HG02610 (cell line): ENCODE results near the gene ZNF215.
"Not testable (repeated sequence)": the region's sequence is repeated elsewhere in the genome, so short reads cannot be mapped to it uniquely, and the experiment has no call there.

Experiments
- ATAC-seq: cut with Tn5 transposase; IDR thresholded peaks from one replicate; pipeline ENCODE4 v1.9.1; 2021; ENCODE audit warnings: mild to moderate bottlenecking, moderate library complexity; ENCODE audit not compliant: unreplicated experiment

The ZNF215 gene

DNA sequence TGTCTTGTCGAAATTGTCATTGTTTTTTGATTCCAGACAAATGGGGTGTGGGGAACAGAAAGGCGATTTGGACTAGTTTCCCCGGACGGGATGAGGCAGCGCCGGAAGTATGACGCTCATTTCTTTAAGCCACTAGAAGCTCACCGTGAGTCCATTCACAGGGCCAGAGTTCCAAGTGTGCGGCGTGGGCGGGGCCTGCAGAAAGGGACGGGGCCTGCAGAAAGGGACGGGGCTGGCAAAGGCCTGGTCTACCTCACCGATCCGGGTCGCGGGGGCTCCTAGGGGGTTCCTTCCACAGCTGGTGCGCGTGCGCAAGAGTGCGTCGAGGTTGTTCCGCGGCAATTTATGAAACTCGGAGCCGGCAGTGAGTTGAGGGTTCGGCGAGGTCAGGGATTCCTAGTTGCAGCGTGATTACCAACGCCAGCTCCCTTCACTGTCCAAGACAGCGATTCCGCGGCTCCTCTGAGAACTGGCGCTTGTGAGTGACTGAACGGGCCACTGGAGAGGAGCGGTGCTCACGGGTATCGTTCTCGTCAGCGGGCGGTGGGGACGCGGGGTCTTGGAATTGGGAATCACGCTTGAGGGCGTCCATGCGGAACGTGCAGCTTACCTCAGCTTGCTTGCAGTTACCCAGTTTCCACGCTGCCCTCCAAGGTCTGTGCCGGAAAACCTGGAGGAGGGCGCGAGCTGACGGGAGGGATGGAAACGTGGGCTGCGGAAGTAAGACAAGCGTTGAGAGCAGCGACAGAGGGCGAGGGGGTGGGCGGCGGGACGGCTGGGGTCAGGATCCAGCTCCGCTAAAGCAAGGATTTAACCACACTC lies at the start of gene ZNF215:
TSS of gene ZNF215 (plus strand) at position 219 of the 822 bp plus-strand sequence. CDS start 5,847 bp downstream, outside the sequence.
- peak; percentile 70 for ATAC-seq

- no peak for ATAC-seq
These were observed 49.3 kb upstream of the ZNF215 start for GRCh38 chr11:6876914-6877313.

DNA sequence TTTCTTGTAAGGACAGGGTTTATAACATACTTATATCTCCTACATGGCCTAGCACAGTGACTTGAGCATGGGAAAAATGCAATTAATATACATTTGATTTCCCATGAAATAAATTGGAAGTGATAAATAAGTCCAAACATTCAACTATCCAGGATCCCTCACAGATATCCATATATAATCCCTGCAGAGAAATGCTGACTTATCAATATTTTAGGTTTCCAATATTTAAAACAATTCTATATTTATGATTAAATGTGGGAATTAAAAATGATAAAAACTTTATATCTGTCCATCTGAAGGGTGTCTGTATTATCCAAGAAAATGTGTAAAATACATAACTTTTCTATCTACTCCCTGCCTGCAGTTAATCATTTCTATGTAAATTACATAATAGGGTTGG lies 43.5 kb upstream of the ZNF215 start:
- ATAC-seq = no peak

DNA sequence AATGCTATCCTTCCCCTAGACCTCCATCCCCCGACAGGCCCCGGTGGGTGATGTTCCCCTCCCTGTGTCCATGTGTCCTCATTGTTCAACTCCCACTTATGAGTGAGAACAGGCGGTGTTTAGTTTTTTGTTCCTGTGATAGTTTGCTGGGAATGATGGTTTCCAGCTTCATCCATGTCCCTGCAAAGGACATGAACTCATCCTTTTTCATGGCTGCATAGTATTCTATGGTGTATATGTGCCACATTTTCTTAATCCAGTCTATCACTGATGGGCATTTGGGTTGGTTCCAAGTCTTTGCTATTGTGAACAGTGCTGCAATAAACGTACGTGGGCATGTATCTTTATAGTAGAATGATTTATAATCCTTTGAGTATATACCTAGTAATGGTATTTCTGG lies 38.5 kb upstream of the ZNF215 start:
- not testable (repeated sequence) for ATAC-seq

DNA sequence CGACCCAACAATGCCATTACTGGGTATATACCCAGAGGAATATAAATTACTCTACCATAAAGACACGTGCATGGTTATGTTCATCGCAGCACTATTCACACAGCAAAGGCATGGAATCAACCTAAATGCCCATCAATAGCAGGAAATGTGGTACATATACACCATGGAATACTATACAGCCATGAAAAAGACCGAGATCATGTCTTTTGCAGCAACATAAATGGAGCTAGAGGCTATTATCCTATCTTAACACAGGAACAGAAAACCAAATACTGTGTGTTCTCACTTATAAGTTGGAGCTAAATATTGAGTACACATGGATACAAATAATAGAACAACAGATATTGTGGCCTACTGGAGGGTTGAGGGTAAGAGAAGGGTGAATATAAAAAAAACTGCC lies 37.4 kb upstream of the ZNF215 start:
- ATAC-seq = no peak

GRCh38 chr11:6889835-6890234 lies 36.4 kb upstream of the ZNF215 start:
- peak; percentile 59 for ATAC-seq

DNA sequence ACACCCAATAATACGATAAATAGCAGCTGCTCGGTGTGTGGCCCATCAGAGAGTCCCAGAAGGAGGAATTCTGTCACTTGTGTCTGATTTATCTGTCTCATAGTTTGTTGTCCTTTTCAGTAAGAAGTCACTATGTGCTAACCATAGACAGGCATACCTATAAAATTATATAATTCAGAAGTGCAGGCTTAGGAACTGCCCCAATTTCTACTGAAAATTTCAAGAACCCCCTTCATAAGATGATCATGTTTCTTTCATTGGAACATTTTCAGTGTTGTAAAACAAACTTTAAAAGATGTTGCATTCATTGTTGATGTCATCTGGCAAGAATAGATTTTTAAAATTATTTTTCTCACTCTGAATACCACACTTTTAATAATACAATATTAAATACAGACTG lies 33.8 kb upstream of the ZNF215 start, which contains the start of gene OR2D2:
TSS of gene OR2D2 (minus strand) at position 101 of the 400 bp plus-strand sequence. CDS start at position 101, 0 bp downstream.
- no peak for ATAC-seq

GRCh38 chr11:6894097-6894496 lies 32.1 kb upstream of the ZNF215 start:
- no peak for ATAC-seq

- ATAC-seq = peak; percentile 95
These were observed 31.2 kb upstream of the ZNF215 start for GRCh38 chr11:6895010-6895409.

GRCh38 chr11:6898911-6899310 lies 27.3 kb upstream of the ZNF215 start:
- no peak for ATAC-seq

DNA sequence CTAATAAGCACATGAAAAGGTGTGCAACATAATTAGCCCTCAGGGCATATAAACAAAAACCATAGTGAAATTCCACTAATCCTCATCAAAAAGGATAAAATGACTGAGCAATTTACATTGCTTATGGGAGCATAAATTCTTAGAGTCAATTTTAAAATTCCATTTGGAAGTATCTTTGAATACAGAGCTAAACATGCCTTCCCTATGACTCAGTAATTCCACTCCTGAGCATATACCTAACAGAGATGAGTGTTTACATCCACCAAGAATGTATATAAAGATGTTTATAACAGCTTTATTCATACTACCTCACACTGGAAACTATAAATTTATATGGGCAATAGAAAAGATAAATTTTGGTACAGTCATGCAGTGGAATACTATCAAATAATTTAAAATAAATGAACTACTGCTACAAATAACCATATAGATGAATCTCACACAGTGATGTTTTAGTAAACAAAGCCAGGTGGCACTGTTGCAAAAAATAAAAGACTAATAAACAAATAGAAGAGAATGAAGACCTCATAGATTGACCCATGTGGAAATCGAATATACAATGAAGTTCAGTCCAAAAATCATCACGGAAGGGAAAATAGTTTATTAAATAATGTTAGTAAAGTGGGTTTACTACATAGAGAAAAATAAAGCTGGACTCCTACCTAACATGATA lies 25.8 kb upstream of the ZNF215 start:
- ATAC-seq = no peak

DNA sequence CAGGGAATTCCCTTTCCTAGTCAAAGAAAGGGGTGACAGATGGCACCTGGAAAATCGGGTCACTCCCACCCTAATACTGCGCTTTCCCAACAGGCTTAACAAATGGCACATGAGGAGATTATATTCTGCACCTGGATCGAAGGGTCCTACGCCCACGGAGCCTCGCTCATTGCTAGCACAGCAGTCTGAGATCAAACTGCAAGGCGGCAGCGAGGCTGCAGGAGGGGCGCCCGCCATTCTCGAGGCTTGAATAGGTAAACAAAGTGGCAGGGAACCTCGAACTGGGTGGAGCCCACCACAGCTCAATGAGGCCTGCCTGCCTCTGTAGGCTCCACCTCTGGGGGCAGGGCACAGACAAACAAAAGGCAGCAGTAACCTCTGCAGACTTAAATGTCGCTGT lies 21.4 kb upstream of the ZNF215 start:
- ATAC-seq = not testable (repeated sequence)

DNA sequence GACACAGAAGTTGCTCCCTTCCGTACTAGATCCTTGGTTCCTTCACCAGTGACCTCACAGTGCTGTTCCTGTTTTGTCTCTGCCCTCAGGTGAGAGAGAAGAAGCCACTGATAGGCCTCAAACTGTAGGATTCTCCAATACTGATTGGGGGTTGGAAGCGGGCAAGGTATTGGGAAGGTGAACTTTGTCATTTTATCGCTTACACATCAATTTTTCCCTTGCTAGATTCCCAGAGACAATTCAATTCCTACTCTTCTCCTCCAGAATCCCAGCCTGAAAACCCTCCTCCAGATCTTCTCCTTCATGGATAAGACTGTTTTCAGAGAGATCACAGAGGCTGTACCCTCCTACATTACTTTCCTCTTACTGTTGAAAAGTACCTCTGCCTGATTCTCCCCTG lies 14.8 kb upstream of the ZNF215 start:
- ATAC-seq = no peak

GRCh38 chr11:6911948-6912347 lies 14.3 kb upstream of the ZNF215 start:
- no peak for ATAC-seq

- no peak for ATAC-seq
These were observed 6.5 kb upstream of the ZNF215 start for GRCh38 chr11:6919698-6920097.

- no peak for ATAC-seq
These were observed 5.5 kb upstream of the ZNF215 start, which contains the start of gene OR2D3 for GRCh38 chr11:6920702-6921101. Gene OR2D3 (plus strand): TSS chr11:6921002. CDS start chr11:6921002, 0 bp downstream.

DNA sequence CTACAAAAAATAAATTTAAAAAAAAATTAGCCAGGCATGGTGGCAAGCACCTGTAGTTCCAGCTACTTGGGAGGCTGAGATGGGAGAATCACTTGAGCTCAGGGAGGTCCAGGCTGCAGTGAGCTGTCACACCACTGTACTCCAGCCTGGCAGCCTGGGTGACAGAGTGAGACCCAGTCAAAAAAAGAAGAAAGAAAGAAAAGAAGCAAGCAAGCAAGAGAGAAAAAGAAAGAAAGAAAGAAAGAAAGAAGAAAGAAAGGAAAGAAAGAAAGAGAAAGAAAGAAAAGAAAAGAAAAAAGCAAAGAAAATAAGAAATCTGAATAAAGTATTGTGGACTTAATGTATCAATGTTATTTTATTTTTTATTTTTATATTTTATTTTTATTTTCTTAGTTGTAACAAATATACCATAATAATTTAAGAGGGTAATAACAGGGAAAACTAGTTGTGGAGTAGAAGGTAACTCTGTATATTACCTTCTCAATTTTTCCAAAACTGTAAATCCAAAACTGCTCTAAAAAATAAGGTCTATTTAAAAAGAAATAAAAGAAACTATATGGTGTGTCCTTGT lies 1.1 kb upstream of the ZNF215 start:
- ATAC-seq = no peak

- ATAC-seq = peak; percentile 8
These were observed 504 bp upstream of the ZNF215 start for GRCh38 chr11:6925636-6926207.

DNA sequence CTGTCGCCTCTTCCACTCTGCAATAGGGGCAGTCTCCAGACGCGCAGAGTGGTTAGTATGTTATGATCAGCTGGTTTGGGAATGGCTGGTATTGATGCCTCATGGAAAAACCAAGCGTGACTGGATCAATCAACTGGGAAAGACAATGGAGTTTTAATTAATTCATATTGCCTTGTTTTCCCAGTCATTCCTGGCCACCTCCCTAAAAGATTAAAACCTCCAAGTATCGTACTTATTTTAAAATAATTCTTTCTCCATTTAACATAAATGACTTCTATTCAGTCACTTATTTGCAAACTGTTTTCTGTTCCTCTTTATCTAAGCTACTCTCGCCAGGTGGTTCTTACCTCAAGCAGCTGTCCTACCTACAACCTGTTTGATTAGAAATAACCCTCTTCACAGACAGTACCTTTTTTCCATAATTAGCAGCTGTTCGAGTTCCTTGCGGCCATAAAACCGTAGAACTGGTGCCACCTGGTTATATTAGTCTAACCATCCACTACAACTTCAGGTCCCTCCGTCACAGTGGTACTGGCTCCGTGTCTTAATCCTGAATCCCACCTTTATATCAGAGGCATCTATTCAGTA lies 898 bp downstream of the ZNF215 start:
- peak; percentile 60 for ATAC-seq

DNA sequence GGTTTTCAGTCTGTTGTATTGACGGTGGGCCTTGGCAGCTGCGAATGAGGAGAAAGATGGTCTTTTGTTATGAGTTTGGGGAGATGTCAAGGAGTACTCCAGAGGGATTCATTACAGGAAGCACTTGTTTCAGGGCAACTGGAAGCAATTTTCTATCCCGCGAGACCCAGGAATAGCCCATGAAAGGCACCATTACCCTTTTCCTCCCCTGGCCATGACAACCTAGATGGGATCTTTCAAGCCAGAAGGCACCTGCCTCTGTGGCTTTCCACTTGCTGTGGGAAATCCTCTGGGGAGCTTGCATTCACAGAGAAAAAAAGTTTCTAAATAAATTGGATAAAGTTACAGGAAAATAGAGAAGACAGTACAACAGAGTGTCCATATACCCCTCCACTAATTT lies 2.7 kb downstream of the ZNF215 start:
- ATAC-seq = no peak

GRCh38 chr11:6931146-6931713 lies 5.0 kb downstream of the ZNF215 start:
- no peak for ATAC-seq
